ENCODE measurements around the gene DAAM2. TPM values are rescaled to one million over a fixed set of nuclear protein-coding genes. Genes with fewer than 3 reads are reported as not detected.

Gene DAAM2
- total RNA-seq, 1 donor from 2014 or later = not detected

GRCh38 chr6:39917981-39918380 lies 125.8 kb downstream of the DAAM2 start:
- POLR2A ChIA-PET = no interaction called here
- ATAC-seq (ENCODE audit: low read depth) (no peak), DNase-seq (no peak)
- Mint-ChIP-seq H3K36me3 (ENCODE audit: low read depth) (no peaks in the 10 kb centered on the region), H3K27me3 (peaks cover 2% of the 10 kb centered on the region), H3K4me1 (no peaks in the 10 kb centered on the region), H3K4me3 (no peak overlapping the region), H3K27ac (no peak overlapping the region), H3K9me3 (no peaks in the 10 kb centered on the region)
- CTCF ChIA-PET = no interaction called here
- intact Hi-C loops (cut with micrococcal nuclease) = no loop called here
- TF ChIP-seq, protein P1, sequence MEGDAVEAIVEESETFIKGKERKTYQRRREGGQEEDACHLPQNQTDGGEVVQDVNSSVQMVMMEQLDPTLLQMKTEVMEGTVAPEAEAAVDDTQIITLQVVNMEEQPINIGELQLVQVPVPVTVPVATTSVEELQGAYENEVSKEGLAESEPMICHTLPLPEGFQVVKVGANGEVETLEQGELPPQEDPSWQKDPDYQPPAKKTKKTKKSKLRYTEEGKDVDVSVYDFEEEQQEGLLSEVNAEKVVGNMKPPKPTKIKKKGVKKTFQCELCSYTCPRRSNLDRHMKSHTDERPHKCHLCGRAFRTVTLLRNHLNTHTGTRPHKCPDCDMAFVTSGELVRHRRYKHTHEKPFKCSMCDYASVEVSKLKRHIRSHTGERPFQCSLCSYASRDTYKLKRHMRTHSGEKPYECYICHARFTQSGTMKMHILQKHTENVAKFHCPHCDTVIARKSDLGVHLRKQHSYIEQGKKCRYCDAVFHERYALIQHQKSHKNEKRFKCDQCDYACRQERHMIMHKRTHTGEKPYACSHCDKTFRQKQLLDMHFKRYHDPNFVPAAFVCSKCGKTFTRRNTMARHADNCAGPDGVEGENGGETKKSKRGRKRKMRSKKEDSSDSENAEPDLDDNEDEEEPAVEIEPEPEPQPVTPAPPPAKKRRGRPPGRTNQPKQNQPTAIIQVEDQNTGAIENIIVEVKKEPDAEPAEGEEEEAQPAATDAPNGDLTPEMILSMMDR (IDR thresholded peaks at IDR 0.05) = no peak

DNA sequence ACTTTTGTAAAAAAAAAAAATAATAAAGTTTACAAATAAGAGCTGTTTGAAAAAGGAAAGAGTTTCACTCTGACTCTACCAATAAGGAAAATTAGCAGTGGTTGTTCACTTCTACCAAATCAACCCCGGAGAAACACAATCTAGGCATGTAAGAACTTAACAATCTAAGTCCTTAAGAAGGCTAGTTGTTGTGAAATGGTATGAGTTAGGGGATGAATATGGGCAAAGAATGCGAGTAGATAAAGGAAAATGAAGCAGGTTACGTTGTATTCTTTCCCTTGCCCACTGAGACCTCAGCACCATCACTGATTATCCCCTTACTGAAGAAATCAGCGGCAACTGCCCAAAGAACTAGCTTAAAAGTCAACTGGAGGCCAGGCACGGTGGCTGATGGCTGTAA lies 126.7 kb downstream of the DAAM2 start:
- H3K4me3 Mint-ChIP-seq = no peak overlapping the region
- no peak for ATAC-seq (ENCODE audit: low read depth)
- no peak overlapping the region for H3K27ac Mint-ChIP-seq
- no peak for DNase-seq
- intact Hi-C loops (cut with micrococcal nuclease) = no loop called here
- ChIA-PET CTCF (no interaction called here), POLR2A (no interaction called here)
- H3K27me3 Mint-ChIP-seq = peaks cover 2% of the 10 kb centered on the region
- TF ChIP-seq, protein P1 (IDR thresholded peaks at IDR 0.05) = no peak
- H3K36me3 Mint-ChIP-seq (ENCODE audit: low read depth) = no peaks in the 10 kb centered on the region
- no peaks in the 10 kb centered on the region for H3K4me1 Mint-ChIP-seq
- H3K9me3 Mint-ChIP-seq = no peaks in the 10 kb centered on the region

DNA sequence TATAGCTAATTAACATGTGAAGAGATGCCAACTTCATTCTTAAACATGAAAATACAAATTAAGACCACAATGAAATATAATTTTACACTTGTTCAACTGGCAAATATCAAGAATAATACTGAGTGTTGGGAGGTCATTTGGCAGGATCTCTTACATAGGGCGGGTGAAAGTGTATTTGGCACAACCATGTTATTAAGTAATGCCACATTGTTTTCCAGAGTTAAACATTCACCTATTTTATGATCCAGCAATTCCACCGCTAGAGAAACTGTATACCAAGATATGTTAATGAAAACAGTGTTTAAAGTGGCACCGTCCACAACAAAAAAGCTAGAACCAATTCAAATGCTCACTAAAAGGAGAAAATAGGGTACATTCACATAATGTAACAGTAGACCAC lies 128.0 kb downstream of the DAAM2 start:
- H3K4me1 Mint-ChIP-seq = no peaks in the 10 kb centered on the region
- H3K9me3 Mint-ChIP-seq = no peaks in the 10 kb centered on the region
- ChIA-PET CTCF (no interaction called here), POLR2A (no interaction called here)
- H3K27me3 Mint-ChIP-seq = no peaks in the 10 kb centered on the region
- TF ChIP-seq, protein P1 (IDR thresholded peaks at IDR 0.05) = no peak
- intact Hi-C loops (cut with micrococcal nuclease) = no loop called here
- no peak overlapping the region for H3K27ac Mint-ChIP-seq
- DNase-seq (no peak), ATAC-seq (ENCODE audit: low read depth) (no peak)
- no peak overlapping the region for H3K4me3 Mint-ChIP-seq
- H3K36me3 Mint-ChIP-seq (ENCODE audit: low read depth) = no peaks in the 10 kb centered on the region

DNA sequence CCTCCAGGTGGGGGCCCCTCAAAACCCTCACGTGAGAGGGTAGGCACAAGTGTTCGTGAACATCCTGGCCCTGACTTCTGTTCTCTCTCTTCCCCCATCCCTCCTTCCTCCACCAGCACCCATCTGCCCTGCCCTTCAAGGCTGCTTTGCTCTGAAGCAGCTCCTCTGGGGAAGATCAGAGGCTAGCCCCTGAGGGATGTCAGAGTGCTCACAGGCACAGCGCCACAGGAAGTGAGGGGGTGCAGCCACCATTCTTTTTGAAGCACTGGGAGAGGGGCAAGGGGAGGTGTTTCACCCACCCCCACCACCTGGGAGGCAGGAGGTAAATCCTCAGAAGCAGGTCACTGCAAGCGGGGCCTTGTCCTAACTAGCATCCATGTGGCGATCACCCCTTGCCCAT lies 130.6 kb downstream of the DAAM2 start:
- ATAC-seq (ENCODE audit: low read depth) (no peak), DNase-seq (no peak)
- Mint-ChIP-seq H3K27ac (no peak overlapping the region), H3K4me3 (no peak overlapping the region), H3K36me3 (ENCODE audit: low read depth) (no peaks in the 10 kb centered on the region), H3K4me1 (no peaks in the 10 kb centered on the region), H3K9me3 (peaks cover 4% of the 10 kb centered on the region), H3K27me3 (no peaks in the 10 kb centered on the region)
- TF ChIP-seq, protein P1 (IDR thresholded peaks at IDR 0.05) = no peak
- intact Hi-C loops (cut with micrococcal nuclease) = no loop called here
- CTCF ChIA-PET = no interaction called here
- POLR2A ChIA-PET = no interaction called here

GRCh38 chr6:39923394-39923793 lies 131.2 kb downstream of the DAAM2 start:
- DNase-seq (no peak), ATAC-seq (ENCODE audit: low read depth) (no peak)
- Mint-ChIP-seq H3K4me1 (no peaks in the 10 kb centered on the region), H3K27ac (no peak overlapping the region), H3K9me3 (peaks cover 4% of the 10 kb centered on the region), H3K27me3 (no peaks in the 10 kb centered on the region), H3K36me3 (ENCODE audit: low read depth) (no peaks in the 10 kb centered on the region), H3K4me3 (no peak overlapping the region)
- TF ChIP-seq, protein P1 (IDR thresholded peaks at IDR 0.05) = no peak
- ChIA-PET CTCF (no interaction called here), POLR2A (no interaction called here)
- intact Hi-C loops (cut with micrococcal nuclease) = no loop called here
